PC-3 (cell line): ENCODE measurements around the gene DHX58. TPM values are rescaled to one million over a fixed set of nuclear protein-coding genes. Genes with fewer than 3 reads are reported as not detected.

Source experiments
- ATAC-seq: fragments of 200-7000 bp; cut with Tn5 transposase; 2 replicates; pipeline ENCODE4 v1.9.1; 2020; ENCODE audit warnings: mild to moderate bottlenecking, moderate library complexity
- BruUV-seq: library from RNA; stranded (reverse); fragments of 400-500 nt; replicated peaks from 2 replicates; lab custom pipeline; 2021; lab: Mats Ljungman, UMichigan
- CTCF ChIA-PET: fragments of 300-600 bp; sonication (Branson Sonifier 250); formaldehyde crosslinking; loops from one replicate; lab custom pipeline; 2022; ENCODE audit warnings: antibody characterized with exemption; lab: Charles Lee
- POLR2A ChIA-PET: fragments of 300-600 bp; sonication (Branson Sonifier 250); formaldehyde crosslinking; loops from one replicate; lab custom pipeline; 2022; ENCODE audit warnings: antibody characterized with exemption; ENCODE audit not compliant: unreplicated experiment; lab: Charles Lee
- DNase-seq: peaks from one replicate; pipeline ENCODE4 v3.0.0-alpha.2; 2015
- H2AFZ ChIP-seq: fragments of 300-600 bp; sonication (generic); 2 replicates; pipeline ENCODE4 v1.6.0; 2016; ENCODE audit warnings: antibody characterized with exemption, low read length
- H3F3A ChIP-seq: fragments of 300-600 bp; sonication (generic); one replicate; pipeline ENCODE4 v1.6.0; 2017; ENCODE audit warnings: antibody characterized with exemption, low read length, control low read depth, mild to moderate bottlenecking; ENCODE audit not compliant: unreplicated experiment
- H3K27ac ChIP-seq: fragments of 300-600 bp; sonication (generic); 2 replicates; pipeline ENCODE4 v1.5.1; 2016; ENCODE audit warnings: mild to moderate bottlenecking, low read length
- H3K27me3 ChIP-seq: fragments of 300-600 bp; sonication (generic); 2 replicates; pipeline ENCODE4 v1.6.1; 2016; ENCODE audit warnings: low read length, mixed read lengths
- H3K36me3 ChIP-seq: fragments of 300-600 bp; sonication (generic); 2 replicates; pipeline ENCODE4 v1.6.1; 2016; ENCODE audit warnings: low read depth, mixed run types, low read length, mixed read lengths
- H3K4me1 ChIP-seq: fragments of 300-600 bp; sonication (generic); 2 replicates; pipeline ENCODE4 v1.5.1; 2016; ENCODE audit warnings: low read length; ENCODE audit not compliant: insufficient read depth
- H3K4me2 ChIP-seq: fragments of 300-600 bp; sonication (generic); 2 replicates; pipeline ENCODE4 v1.6.0; 2016; ENCODE audit warnings: low read length
- H3K4me3 ChIP-seq: fragments of 300-600 bp; sonication (generic); 2 replicates; pipeline ENCODE4 v1.5.1; 2016; ENCODE audit warnings: mild to moderate bottlenecking, low read length, mixed read lengths
- H3K79me2 ChIP-seq: fragments of 300-600 bp; sonication (generic); 2 replicates; pipeline ENCODE4 v1.6.1; 2017; ENCODE audit warnings: low read length, mixed read lengths
- H3K9ac ChIP-seq: fragments of 300-600 bp; sonication (generic); 2 replicates; pipeline ENCODE4 v1.6.0; 2016; ENCODE audit warnings: mild to moderate bottlenecking, low read length
- H3K9me2 ChIP-seq: fragments of 300-600 bp; sonication (generic); replicated peaks from 2 replicates; pipeline ENCODE4 v1.6.1; 2016; ENCODE audit warnings: mixed run types, low read length, mixed read lengths
- H3K9me3 ChIP-seq: fragments of 300-600 bp; sonication (generic); 2 replicates; pipeline ENCODE4 v1.6.1; 2016; ENCODE audit warnings: low read length, mixed read lengths
- H4K20me1 ChIP-seq: fragments of 300-600 bp; sonication (generic); 2 replicates; pipeline ENCODE4 v1.6.1; 2016; ENCODE audit warnings: low read length, mixed read lengths
- CTCF ChIP-seq: fragments of 300-600 bp; sonication (generic); conservative IDR thresholded peaks from 2 replicates; pipeline ENCODE4 v1.5.1; 2017; ENCODE audit warnings: antibody characterized with exemption, low read depth, mild to moderate bottlenecking, low read length
- EZH2 ChIP-seq: fragments of 300-600 bp; sonication (generic); IDR thresholded peaks from one replicate; pipeline ENCODE4 v1.6.1; 2017; ENCODE audit warnings: antibody characterized with exemption, mild to moderate bottlenecking, low read length; ENCODE audit not compliant: unreplicated experiment
- EZH2phosphoT487 ChIP-seq: fragments of 300-600 bp; sonication (generic); IDR thresholded peaks from 2 replicates; pipeline ENCODE4 v1.6.1; 2018; ENCODE audit warnings: mild to moderate bottlenecking, antibody characterized with exemption, low read length, borderline replicate concordance
- intact Hi-C: fragments of 100-400 bp; cut with micrococcal nuclease; formaldehyde crosslinking; loops from 2 replicates; pipeline ENCODE4 v1.9.0; 2023
- total RNA-seq: library from RNA; depleted of rRNA; stranded (reverse); fragments of >200 nt; gene quantifications from 2 replicates; pipeline ENCODE4 v1.2.3, GENCODE V29; 2014

Gene DHX58
- total RNA-seq, 1 experiment from 2014 or later: not detected

- Histone ChIP-seq H3K9ac (no peak overlapping the region), H3K36me3 (no peaks in the 10 kb centered on the region), H3K9me2 (no peaks in the 10 kb centered on the region), H2AFZ (no peak overlapping the region), H3K4me2 (no peak overlapping the region), H3K79me2 (no peaks in the 10 kb centered on the region), H3K27ac (no peak overlapping the region), H3K4me3 (no peak overlapping the region), H3K4me1 (no peaks in the 10 kb centered on the region), H3K9me3 (no peaks in the 10 kb centered on the region), H3K27me3 (no peaks in the 10 kb centered on the region), H4K20me1 (no peaks in the 10 kb centered on the region), H3F3A (no peaks in the 10 kb centered on the region)
- TF ChIP-seq CTCF: no peak
- TF ChIP-seq EZH2: no peak
- no peak for TF ChIP-seq EZH2phosphoT487
- POLR2A ChIA-PET: no interaction called here
- BruUV-seq: no TSS peak
- ATAC-seq (no peak), DNase-seq (no peak)
- intact Hi-C loops: no loop called here
- CTCF ChIA-PET: no interaction called here
Measured at GRCh38 chr17:42117397-42118125, 5.0 kb upstream of the DHX58 start.

GRCh38 chr17:42116705-42117396 lies 4.3 kb upstream of the DHX58 start:
- ATAC-seq: no peak
- no TSS peak for BruUV-seq

More at GRCh38 chr17:42116705-42117396, 4.3 kb upstream of the DHX58 start:
- POLR2A ChIA-PET: no interaction called here
- Histone ChIP-seq H3K4me2 (no peak overlapping the region), H3K79me2 (no peaks in the 10 kb centered on the region), H3K27me3 (no peaks in the 10 kb centered on the region), H4K20me1 (no peaks in the 10 kb centered on the region), H3K9ac (no peak overlapping the region), H3K9me2 (no peaks in the 10 kb centered on the region), H3K4me3 (no peak overlapping the region), H2AFZ (no peak overlapping the region), H3K9me3 (no peaks in the 10 kb centered on the region), H3K27ac (no peak overlapping the region), H3F3A (no peaks in the 10 kb centered on the region), H3K36me3 (no peaks in the 10 kb centered on the region), H3K4me1 (no peaks in the 10 kb centered on the region)
- CTCF ChIA-PET: no interaction called here
- intact Hi-C loops: no loop called here
- TF ChIP-seq CTCF: no peak
- no peak for TF ChIP-seq EZH2
- no peak for TF ChIP-seq EZH2phosphoT487
- DNase-seq: no peak
